ENCODE measurements around the gene CDH12.
"Not testable (repeated sequence)": the region's sequence is repeated elsewhere in the genome, so short reads cannot be mapped to it uniquely, and the experiment has no call there.

The CDH12 gene

GRCh38 chr5:22889720-22890119, 36.6 kb upstream of the CDH12 start:
- Mint-ChIP-seq H3K27me3 (ENCODE audit: low read depth, poor library complexity) (no peaks in the 10 kb centered on the region), H3K9me3 (no peaks in the 10 kb centered on the region), H3K36me3 (ENCODE audit: low read depth) (no peaks in the 10 kb centered on the region), H3K27ac (no peak overlapping the region), H3K4me3 (no peak overlapping the region), H3K4me1 (no peaks in the 10 kb centered on the region)
- no peak for TF ChIP-seq CTCF (IDR thresholded peaks at IDR 0.05)
- DNase-seq, result no peak

GRCh38 chr5:22887566-22887965, 34.4 kb upstream of the CDH12 start:
- Mint-ChIP-seq H3K4me1 (no peaks in the 10 kb centered on the region), H3K9me3 (no peaks in the 10 kb centered on the region), H3K27me3 (ENCODE audit: low read depth, poor library complexity) (no peaks in the 10 kb centered on the region), H3K4me3 (no peak overlapping the region), H3K36me3 (ENCODE audit: low read depth) (no peaks in the 10 kb centered on the region), H3K27ac (no peak overlapping the region)
- no peak for TF ChIP-seq CTCF (IDR thresholded peaks at IDR 0.05)
- no peak for DNase-seq

GRCh38 chr5:22858911-22859310, 5.8 kb upstream of the CDH12 start:
- H3K4me1 Mint-ChIP-seq; DNase-seq; H3K36me3 Mint-ChIP-seq (ENCODE audit: low read depth); H3K4me3 Mint-ChIP-seq; H3K9me3 Mint-ChIP-seq; H3K27ac Mint-ChIP-seq: not testable (repeated sequence)
- peaks cover 12% of the 10 kb centered on the region for H3K27me3 Mint-ChIP-seq (ENCODE audit: low read depth, poor library complexity)

- Mint-ChIP-seq H3K27ac (no peak overlapping the region), H3K4me3 (no peak overlapping the region), H3K4me1 (peaks cover 12% of the 10 kb centered on the region), H3K36me3 (ENCODE audit: low read depth) (no peaks in the 10 kb centered on the region), H3K9me3 (no peaks in the 10 kb centered on the region), H3K27me3 (ENCODE audit: low read depth, poor library complexity) (peaks cover 40% of the 10 kb centered on the region)
- no peak for DNase-seq
- no peak for TF ChIP-seq CTCF (IDR thresholded peaks at IDR 0.05)
Observed at GRCh38 chr5:22855824-22856223, 2.7 kb upstream of the CDH12 start.

GRCh38 chr5:22850981-22851380, 2.2 kb downstream of the CDH12 start:
- peaks cover 42% of the 10 kb centered on the region for H3K27me3 Mint-ChIP-seq (ENCODE audit: low read depth, poor library complexity)

GRCh38 chr5:22846693-22847092, 6.5 kb downstream of the CDH12 start:
- Mint-ChIP-seq H3K36me3 (ENCODE audit: low read depth) (no peaks in the 10 kb centered on the region), H3K4me3 (no peak overlapping the region), H3K27ac (no peak overlapping the region), H3K9me3 (no peaks in the 10 kb centered on the region), H3K4me1 (no peaks in the 10 kb centered on the region), H3K27me3 (ENCODE audit: low read depth, poor library complexity) (peaks cover 10% of the 10 kb centered on the region)
- TF ChIP-seq CTCF (IDR thresholded peaks at IDR 0.05), result no peak
- no peak for DNase-seq

More at GRCh38 chr5:22850981-22851380, 2.2 kb downstream of the CDH12 start:
- no peak for TF ChIP-seq CTCF (IDR thresholded peaks at IDR 0.05)
- no peaks in the 10 kb centered on the region for H3K36me3 Mint-ChIP-seq (ENCODE audit: low read depth)
- DNase-seq, result no peak
- no peaks in the 10 kb centered on the region for H3K9me3 Mint-ChIP-seq
- peaks cover 12% of the 10 kb centered on the region for H3K4me1 Mint-ChIP-seq
- no peak overlapping the region for H3K4me3 Mint-ChIP-seq
- no peak overlapping the region for H3K27ac Mint-ChIP-seq
